Lung (tissue), 12 donors: Measurements from ENCODE around the gene TPSD1. TPM values are rescaled to one million over a fixed set of nuclear protein-coding genes. Genes with fewer than 3 reads are reported as not detected.

Experiments used
- ATAC-seq: fragments of 200-7000 bp; cut with Tn5 transposase; one replicate; pipeline ENCODE4 v1.9.1; 2020; ENCODE audit warnings: moderate number of reproducible peaks; ENCODE audit not compliant: insufficient read depth, low FRiP score
- DNase-seq, 3 donors: peaks; one replicate each; pipeline ENCODE4 v3.0.0-alpha.2; 2013 to 2017
- H3K27ac ChIP-seq, 2 donors: one replicate each; pipeline ENCODE4 v1.5.1; 2013; ENCODE audit warnings: mild to moderate bottlenecking in 2 of 2, moderate library complexity in 2 of 2, control low read depth in 1 of 2, inconsistent platforms in 1 of 2, low read depth in 1 of 2, low read length in 1 of 2
- H3K27me3 ChIP-seq, 3 donors: one replicate each; pipeline ENCODE4 v1.5.1; 2013; ENCODE audit warnings: low read length in 2 of 3; ENCODE audit not compliant: control insufficient read depth in 3 of 3, insufficient read depth in 3 of 3
- H3K36me3 ChIP-seq, 4 donors: one replicate each; pipeline ENCODE4 v1.5.1; 2013; ENCODE audit warnings: low read length in 4 of 4, mild to moderate bottlenecking in 1 of 4, moderate library complexity in 1 of 4; ENCODE audit not compliant: control insufficient read depth in 4 of 4, insufficient read depth in 4 of 4
- H3K4me1 ChIP-seq, 5 donors: one replicate each; pipeline ENCODE4 v1.5.1; 2013; ENCODE audit warnings: low read length in 5 of 5, mild to moderate bottlenecking in 2 of 5, moderate library complexity in 1 of 5; ENCODE audit not compliant: control insufficient read depth in 5 of 5, insufficient read depth in 5 of 5
- H3K4me3 ChIP-seq: one replicate; pipeline ENCODE4 v1.5.1; 2013; ENCODE audit warnings: mild to moderate bottlenecking, control low read depth, moderate library complexity
- H3K9ac ChIP-seq, 2 donors: one replicate each; pipeline ENCODE4 v1.5.1; 2013; ENCODE audit warnings: low read length in 2 of 2, control low read depth in 1 of 2; ENCODE audit not compliant: insufficient read depth in 1 of 2
- H3K9me3 ChIP-seq, 4 donors: one replicate each; pipeline ENCODE4 v1.5.1; 2013; ENCODE audit warnings: low read length in 3 of 4, mild to moderate bottlenecking in 1 of 4, moderate library complexity in 1 of 4; ENCODE audit not compliant: control insufficient read depth in 4 of 4, insufficient read depth in 3 of 4
- WGBS, 2 donors: extraction: QIAGEN DNeasy Blood & Tissue Kit; methylation state at CpG; one replicate each; pipeline ENCODE4 v1.1.7; 2013; 5-methylcytosine and 5-hydroxymethylcytosine counted together
- polyA plus RNA-seq, 2 donors: library from polyadenylated mRNA; stranded (reverse); fragments of 200-250 nt; gene quantifications; one replicate each; pipeline ENCODE4 v1.2.1, GENCODE V29; 2013
- total RNA-seq, 2 donors: library from RNA; depleted of rRNA in 1 of 2; stranded (reverse); fragments of >200 nt in 1 of 2; gene quantifications; one replicate each; pipeline ENCODE4 v1.2.1, GENCODE V29; 2014 to 2021
- TF ChIP-seq, protein P1 (sequence below): IDR thresholded peaks from 2 replicates; pipeline ENCODE4 v1.5.1; 2012; ENCODE audit warnings: mild to moderate bottlenecking; ENCODE audit errors: control extremely low read depth, extremely low read depth
- donor health status: control.
- donor health status: control.
- donor health status: Bipolar disorder and iron deficiency.
- donor health status: healthy.
- donor health status: DM: yes; HTN: yes; CAD: no.

Gene TPSD1
- total and polyA plus RNA-seq, 4 donors, result 0.54 to 7.0 (median 2.9) TPM; not detected in 1

GRCh38 chr16:1306334-1306733 lies 50.5 kb downstream of the TPSD1 start:
- no peaks in the 10 kb centered on the region for H3K36me3 ChIP-seq
- WGBS, 2 donors, result 67 to 69% methylated on average over 4 of the region's 4 CpGs
- ATAC-seq, result no peak
- TF ChIP-seq, protein P1, sequence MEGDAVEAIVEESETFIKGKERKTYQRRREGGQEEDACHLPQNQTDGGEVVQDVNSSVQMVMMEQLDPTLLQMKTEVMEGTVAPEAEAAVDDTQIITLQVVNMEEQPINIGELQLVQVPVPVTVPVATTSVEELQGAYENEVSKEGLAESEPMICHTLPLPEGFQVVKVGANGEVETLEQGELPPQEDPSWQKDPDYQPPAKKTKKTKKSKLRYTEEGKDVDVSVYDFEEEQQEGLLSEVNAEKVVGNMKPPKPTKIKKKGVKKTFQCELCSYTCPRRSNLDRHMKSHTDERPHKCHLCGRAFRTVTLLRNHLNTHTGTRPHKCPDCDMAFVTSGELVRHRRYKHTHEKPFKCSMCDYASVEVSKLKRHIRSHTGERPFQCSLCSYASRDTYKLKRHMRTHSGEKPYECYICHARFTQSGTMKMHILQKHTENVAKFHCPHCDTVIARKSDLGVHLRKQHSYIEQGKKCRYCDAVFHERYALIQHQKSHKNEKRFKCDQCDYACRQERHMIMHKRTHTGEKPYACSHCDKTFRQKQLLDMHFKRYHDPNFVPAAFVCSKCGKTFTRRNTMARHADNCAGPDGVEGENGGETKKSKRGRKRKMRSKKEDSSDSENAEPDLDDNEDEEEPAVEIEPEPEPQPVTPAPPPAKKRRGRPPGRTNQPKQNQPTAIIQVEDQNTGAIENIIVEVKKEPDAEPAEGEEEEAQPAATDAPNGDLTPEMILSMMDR, result no peak
- DNase-seq, result no peak
- no peak overlapping the region for H3K9ac ChIP-seq
- no peak overlapping the region for H3K4me3 ChIP-seq
- peaks cover 0 to 4% (median 0%) of the 10 kb centered on the region in 3 donors for H3K27me3 ChIP-seq
- no peak overlapping the region for H3K27ac ChIP-seq
- no peaks in the 10 kb centered on the region for H3K9me3 ChIP-seq
- H3K4me1 ChIP-seq, result peaks cover 0 to 8% (median 7%) of the 10 kb centered on the region in 5 donors

GRCh38 chr16:1308036-1308976 lies 52.4 kb downstream of the TPSD1 start:
- TF ChIP-seq, protein P1, result no peak

More at GRCh38 chr16:1308036-1308976, 52.4 kb downstream of the TPSD1 start:
- no peak for ATAC-seq
- Histone ChIP-seq H3K4me1 (peaks cover 0 to 23% (median 10%) of the 10 kb centered on the region in 5 donors), H3K4me3 (peak overlapping the region; percentile 31), H3K27me3 (no peaks in the 10 kb centered on the region), H3K9ac (peak overlapping the region in 1 of 2 donors; percentile 55), H3K36me3 (peaks cover 0 to 8% (median 0%) of the 10 kb centered on the region in 4 donors), H3K27ac (peak overlapping the region; percentile 32 to 89), H3K9me3 (no peaks in the 10 kb centered on the region)
- WGBS, 2 donors, result 4 to 11% methylated on average over 18 to 42 of the region's 43 CpGs
- no peak for DNase-seq

Other genes starting within 250 kb of the TPSD1 start
- under 1 TPM in 1 of 2 donors, not detected in 1; 0.23 TPM for gene SSTR5, start 183.3 kb upstream of the TPSD1 start, total RNA-seq
- not detected for gene SSTR5, start 183.3 kb upstream of the TPSD1 start, polyA plus RNA-seq
- under 1 TPM in 1 of 2 donors, not detected in 1; 0.74 TPM for gene C1QTNF8, start 159.8 kb upstream of the TPSD1 start, total RNA-seq
- gene C1QTNF8, start 159.8 kb upstream of the TPSD1 start, polyA plus RNA-seq, result under 1 TPM in 1 of 2 donors, not detected in 1; 0.08 TPM
- 10 to 100 TPM in 1 of 2 donors, 1 to 10 TPM in 1; 5.0 to 10.3 TPM for gene CACNA1H, start 103.0 kb upstream of the TPSD1 start, total RNA-seq
- 1 to 10 TPM; 6.3 to 7.1 TPM for gene CACNA1H, start 103.0 kb upstream of the TPSD1 start, polyA plus RNA-seq
- 1 to 10 TPM in 1 of 2 donors, not detected in 1; 2.9 TPM for gene TPSG1, start 30.8 kb upstream of the TPSD1 start, total RNA-seq
- under 1 TPM; 0.03 to 0.71 TPM for gene TPSG1, start 30.8 kb upstream of the TPSD1 start, polyA plus RNA-seq
- 100 to 1,000 TPM in 1 of 2 donors, under 1 TPM in 1; 0.46 to 154 TPM for gene TPSB2, start 25.9 kb upstream of the TPSD1 start, total RNA-seq
- gene TPSB2, start 25.9 kb upstream of the TPSD1 start, polyA plus RNA-seq, result 10 to 100 TPM; 12.9 to 91.5 TPM
- gene TPSAB1, start 15.4 kb upstream of the TPSD1 start, total RNA-seq, result 100 to 1,000 TPM in 1 of 2 donors, not detected in 1; 129 TPM
- gene TPSAB1, start 15.4 kb upstream of the TPSD1 start, polyA plus RNA-seq, result 10 to 100 TPM; 10.1 to 89.3 TPM
- 10 to 100 TPM; 91.2 to 96.8 TPM for gene UBE2I, start 53.6 kb downstream of the TPSD1 start, total RNA-seq
- gene UBE2I, start 53.6 kb downstream of the TPSD1 start, polyA plus RNA-seq, result 10 to 100 TPM; 63.9 to 71.7 TPM
- 10 to 100 TPM; 15.9 to 46.6 TPM for gene BAIAP3, start 77.6 kb downstream of the TPSD1 start, total RNA-seq
- gene BAIAP3, start 77.6 kb downstream of the TPSD1 start, polyA plus RNA-seq, result 1 to 10 TPM; 4.5 to 7.9 TPM
- gene TSR3, start 95.8 kb downstream of the TPSD1 start, total RNA-seq, result 10 to 100 TPM; 32.5 to 66.4 TPM
- gene TSR3, start 95.8 kb downstream of the TPSD1 start, polyA plus RNA-seq, result 10 to 100 TPM; 54.7 to 58.5 TPM
- gene GNPTG, start 95.9 kb downstream of the TPSD1 start, total RNA-seq, result 10 to 100 TPM; 34.8 to 80.1 TPM
- gene GNPTG, start 95.9 kb downstream of the TPSD1 start, polyA plus RNA-seq, result 10 to 100 TPM; 75.5 to 92.7 TPM
- 10 to 100 TPM; 21.8 to 31.2 TPM for gene UNKL, start 158.6 kb downstream of the TPSD1 start, total RNA-seq
- gene UNKL, start 158.6 kb downstream of the TPSD1 start, polyA plus RNA-seq, result 10 to 100 TPM in 1 of 2 donors, 1 to 10 TPM in 1; 7.9 to 11.9 TPM
- gene UQCC4, start 164.7 kb downstream of the TPSD1 start, total RNA-seq, result 10 to 100 TPM in 1 of 2 donors, 1 to 10 TPM in 1; 6.4 to 12.8 TPM
- gene UQCC4, start 164.7 kb downstream of the TPSD1 start, polyA plus RNA-seq, result 10 to 100 TPM; 12.2 to 30.6 TPM
- under 1 TPM; 0.46 to 0.57 TPM for gene PERCC1, start 175.0 kb downstream of the TPSD1 start, total RNA-seq
- gene PERCC1, start 175.0 kb downstream of the TPSD1 start, polyA plus RNA-seq, result under 1 TPM in 1 of 2 donors, not detected in 1; 0.12 TPM
- 1 to 10 TPM in 1 of 2 donors, under 1 TPM in 1; 0.63 to 1.3 TPM for gene CCDC154, start 188.5 kb downstream of the TPSD1 start, total RNA-seq
- gene CCDC154, start 188.5 kb downstream of the TPSD1 start, polyA plus RNA-seq, result 1 to 10 TPM; 1.5 to 4.5 TPM
- gene CLCN7, start 219.0 kb downstream of the TPSD1 start, total RNA-seq, result 100 to 1,000 TPM in 1 of 2 donors, 10 to 100 TPM in 1; 73.3 to 103 TPM
- gene CLCN7, start 219.0 kb downstream of the TPSD1 start, polyA plus RNA-seq, result 100 to 1,000 TPM in 1 of 2 donors, 10 to 100 TPM in 1; 61.1 to 119 TPM
- gene PTX4, start 232.9 kb downstream of the TPSD1 start, total RNA-seq, result under 1 TPM; 0.25 to 0.31 TPM
- gene PTX4, start 232.9 kb downstream of the TPSD1 start, polyA plus RNA-seq, result under 1 TPM in 1 of 2 donors, not detected in 1; 0.02 TPM
- gene TELO2, start 237.3 kb downstream of the TPSD1 start, total RNA-seq, result 10 to 100 TPM; 24.4 to 46.3 TPM
- 10 to 100 TPM; 39.2 to 64.2 TPM for gene TELO2, start 237.3 kb downstream of the TPSD1 start, polyA plus RNA-seq